Right lobe of liver (tissue), 6 donors: ENCODE measurements around the gene MAPKAPK3. TPM values are rescaled to one million over a fixed set of nuclear protein-coding genes. Genes with fewer than 3 reads are reported as not detected.

Experiments used
- ATAC-seq, 4 donors: fragments of 200-7000 bp; cut with Tn5 transposase; one replicate each; pipeline ENCODE4 v1.9.1; 2020; ENCODE audit warnings: mild to moderate bottlenecking in 4 of 4, moderate library complexity in 4 of 4
- DNase-seq, 3 donors: peaks; one replicate each; pipeline ENCODE4 v3.0.0-alpha.2; 2020
- H3K27ac ChIP-seq, 3 donors: fragments of 200-600 bp; one replicate each; pipeline ENCODE4 v1.8.0; 2022
- H3K27me3 ChIP-seq, 2 donors: fragments of 200-600 bp; one replicate each; pipeline ENCODE4 v1.8.0; 2022
- H3K36me3 ChIP-seq, 4 donors: fragments of 200-600 bp; sonication (generic) in 1 of 4; one replicate each; pipeline versions ENCODE4 v1.5.1 to v1.8.0; 2017 to 2022; ENCODE audit warnings: control low read depth in 1 of 4
- H3K4me1 ChIP-seq, 4 donors: fragments of 200-600 bp; sonication (generic) in 1 of 4; one replicate each; pipeline versions ENCODE4 v1.5.1 to v1.8.0; 2017 to 2022; ENCODE audit warnings: control low read depth in 1 of 4
- H3K4me3 ChIP-seq, 3 donors: fragments of 200-600 bp; one replicate each; pipeline ENCODE4 v1.8.0; 2022
- H3K9me3 ChIP-seq, 4 donors: fragments of 200-600 bp; sonication (generic) in 1 of 4; one replicate each; pipeline versions ENCODE4 v1.5.1 to v1.8.0; 2017 to 2022; ENCODE audit warnings: control low read depth in 1 of 4
- CTCF ChIP-seq, 4 donors: fragments of 200-600 bp in 3 of 4; fragments of 450-650 bp in 1 of 4; IDR thresholded peaks; one replicate each; pipeline versions ENCODE4 v1.5.1 to v1.8.0; 2016 to 2022; ENCODE audit warnings: antibody characterized with exemption in 4 of 4, mild to moderate bottlenecking in 2 of 4
- POLR2A ChIP-seq: fragments of 450-650 bp; IDR thresholded peaks from one replicate; pipeline ENCODE4 v1.6.1; 2017; ENCODE audit warnings: antibody characterized with exemption, mild to moderate bottlenecking
- WGBS: methylation state at CpG from one replicate; pipeline ENCODE4 v1.1.6; 2018; ENCODE audit warnings: low coverage, low lambda C conversion rate; ENCODE audit not compliant: insufficient coverage; ENCODE audit errors: missing lambda C conversion rate; 5-methylcytosine and 5-hydroxymethylcytosine counted together
- intact Hi-C, 2 donors: fragments of 100-400 bp; cut with DNase I; formaldehyde crosslinking; loops; one replicate each; pipeline versions ENCODE4 v1.11.2 to v1.14.1; 2022
- total RNA-seq, 6 experiments: library from RNA; depleted of rRNA in 2 of 6; stranded (reverse); fragments of >200 nt in 2 of 6; fragmentation: NEBNext Ultra II Directional in 3 of 6; extraction: Animal tissue kit (Norgen Biotek cat#: 25700) in 3 of 6; gene quantifications; one replicate each; pipeline versions ENCODE4 v1.1.0 to v1.2.4, GENCODE V29; 2016 to 2023
- donor health status: DM: no; HTN: yes; CAD: no.
- donor health status: DM: no; HTN: no; CAD: no.
- donor health status: DM: no; HTN: no; CAD: no.
- donor health status: DM: no; HTN: yes; CAD: no.
- donor health status: DM: no; HTN: yes; CAD: no.

Gene MAPKAPK3
- total RNA-seq, 6 experiments from 2014 or later = 16.6 to 21.4 (median 18.6) TPM

GRCh38 chr3:50587806-50588758 lies 28.9 kb upstream of the MAPKAPK3 start:
- Histone ChIP-seq H3K36me3 (no peaks in the 10 kb centered on the region), H3K27me3 (no peaks in the 10 kb centered on the region), H3K9me3 (no peaks in the 10 kb centered on the region), H3K27ac (peak overlapping the region; percentile 69 to 82 (median 75)), H3K4me1 (peaks cover 0 to 94% (median 37%) of the 10 kb centered on the region in 4 donors), H3K4me3 (no peak overlapping the region)
- peak; percentile 16 to 55 (median 40) for ATAC-seq
- intact Hi-C loops = no loop called here
- WGBS = 6% methylated on average over 3 of the region's 17 CpGs
- TF ChIP-seq CTCF (IDR thresholded peaks at IDR 0.05) = no peak
- TF ChIP-seq POLR2A = no peak
- DNase-seq = peak; percentile 56 to 79 (median 72)

- peak; percentile 25 to 59 (median 48) for ATAC-seq
- 13% methylated on average over 4 of the region's 4 CpGs for WGBS
- H3K4me3 ChIP-seq = no peak overlapping the region
These were observed 28.1 kb upstream of the MAPKAPK3 start for GRCh38 chr3:50588759-50589433.

GRCh38 chr3:50591196-50591741 lies 25.7 kb upstream of the MAPKAPK3 start:
- no peaks in the 10 kb centered on the region for H3K9me3 ChIP-seq
- peaks cover 0 to 79% (median 28%) of the 10 kb centered on the region in 4 donors for H3K4me1 ChIP-seq
- WGBS = 64% methylated on average over 6 of the region's 9 CpGs
- H3K27me3 ChIP-seq = no peaks in the 10 kb centered on the region
- no peaks in the 10 kb centered on the region for H3K36me3 ChIP-seq
- TF ChIP-seq CTCF (IDR thresholded peaks at IDR 0.05) = no peak
- TF ChIP-seq POLR2A = no peak
- no peak for DNase-seq
- H3K4me3 ChIP-seq = no peak overlapping the region
- peak overlapping the region in 2 of 3 donors; percentile 35 to 69 for H3K27ac ChIP-seq
- intact Hi-C loops = no loop called here
- ATAC-seq = no peak

More at GRCh38 chr3:50588759-50589433, 28.1 kb upstream of the MAPKAPK3 start:
- TF ChIP-seq CTCF (IDR thresholded peaks at IDR 0.05) (no peak), POLR2A (no peak)
- intact Hi-C loops = no loop called here
- Histone ChIP-seq H3K27me3 (no peaks in the 10 kb centered on the region), H3K27ac (peak overlapping the region; percentile 69 to 82 (median 75)), H3K9me3 (no peaks in the 10 kb centered on the region), H3K36me3 (no peaks in the 10 kb centered on the region), H3K4me1 (peaks cover 0 to 94% (median 35%) of the 10 kb centered on the region in 4 donors)
- no peak for DNase-seq

- peak overlapping the region; percentile 47 to 60 (median 60) for H3K27ac ChIP-seq
- ATAC-seq (peak; percentile 8 to 46 (median 36)), DNase-seq (peak in 1 of 3 donors; percentile 48)
- H3K36me3 ChIP-seq = no peaks in the 10 kb centered on the region
- TF ChIP-seq POLR2A = no peak
- TF ChIP-seq CTCF (IDR thresholded peaks at IDR 0.05) = no peak
- no peak overlapping the region for H3K4me3 ChIP-seq
- peaks cover 0 to 66% (median 21%) of the 10 kb centered on the region in 4 donors for H3K4me1 ChIP-seq
- H3K27me3 ChIP-seq = no peaks in the 10 kb centered on the region
- H3K9me3 ChIP-seq = no peaks in the 10 kb centered on the region
- 21% methylated on average over 5 of the region's 5 CpGs for WGBS
- intact Hi-C loops = no loop called here
These were observed 24.4 kb upstream of the MAPKAPK3 start for GRCh38 chr3:50592568-50592967.
